ENCODE measurements around the gene IFIT2. TPM values are rescaled to one million over a fixed set of nuclear protein-coding genes. Genes with fewer than 3 reads are reported as not detected.
"Not testable (repeated sequence)": the region's sequence is repeated elsewhere in the genome, so short reads cannot be mapped to it uniquely, and the experiment has no call there.

IFIT2 gene
- total and polyA plus RNA-seq, 2 donors: 3.7 to 18.7 TPM

DNA sequence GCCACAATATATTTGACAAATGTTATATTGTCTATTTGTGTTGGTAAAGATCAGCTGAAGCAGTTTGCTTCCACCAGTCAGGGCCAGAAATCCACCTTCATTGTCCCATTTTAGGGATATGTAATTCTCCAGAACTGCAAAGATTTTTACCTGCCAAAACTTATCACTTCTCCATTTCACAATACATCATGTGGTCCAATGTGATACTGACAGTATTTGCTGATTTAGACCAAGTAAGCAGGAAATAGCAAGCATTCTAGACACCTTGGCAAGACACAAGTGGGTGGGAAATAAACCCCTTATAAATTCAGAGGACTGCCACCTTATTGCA, 31.7 kb upstream of the IFIT2 start:
- Histone ChIP-seq H3K4me3 (ENCODE audit: low read depth, low read length) (no peak overlapping the region), H3K4me1 (ENCODE audit: insufficient read depth) (peaks cover 1% of the 10 kb centered on the region), H3K27ac (ENCODE audit: low read depth) (no peak overlapping the region), H3K36me3 (ENCODE audit: insufficient read depth) (no peaks in the 10 kb centered on the region)
- no peak for DNase-seq (ENCODE audit: extremely low spot score)

DNA sequence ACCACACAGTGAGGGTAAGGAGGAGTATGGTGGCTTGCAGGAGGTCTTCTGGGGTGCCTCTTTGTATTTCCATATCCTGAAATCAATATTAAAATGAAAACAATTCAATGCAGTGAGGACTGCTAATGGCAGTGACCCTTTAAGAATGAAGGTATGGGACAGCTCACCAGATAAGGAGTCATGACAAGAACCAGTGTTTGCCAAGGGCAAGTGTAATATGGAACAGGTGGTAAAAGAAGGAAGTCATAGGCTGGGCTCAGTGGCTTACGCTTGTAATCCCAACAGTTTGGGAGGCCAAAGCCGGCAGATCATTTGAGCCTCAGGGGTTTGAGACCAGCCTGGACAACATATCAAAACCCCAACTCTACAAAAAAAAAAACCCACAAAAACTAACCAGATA, 30.3 kb upstream of the IFIT2 start:
- DNase-seq (ENCODE audit: extremely low spot score): no peak
- H3K27ac ChIP-seq (ENCODE audit: low read depth): no peak overlapping the region
- 93% methylated on average over 2 of the region's 2 CpGs for WGBS
- no peaks in the 10 kb centered on the region for H3K36me3 ChIP-seq (ENCODE audit: insufficient read depth)
- peaks cover 1% of the 10 kb centered on the region for H3K4me1 ChIP-seq (ENCODE audit: insufficient read depth)
- no peak overlapping the region for H3K4me3 ChIP-seq (ENCODE audit: low read depth, low read length)

- no peak for DNase-seq (ENCODE audit: extremely low spot score)
- Histone ChIP-seq H3K36me3 (ENCODE audit: insufficient read depth) (no peaks in the 10 kb centered on the region), H3K4me1 (ENCODE audit: insufficient read depth) (peaks cover 1% of the 10 kb centered on the region), H3K27ac (ENCODE audit: low read depth) (no peak overlapping the region), H3K4me3 (ENCODE audit: low read depth, low read length) (no peak overlapping the region)
- WGBS: 92% methylated on average over 2 of the region's 2 CpGs
Observed at GRCh38 chr10:89273680-89274079, 28.2 kb upstream of the IFIT2 start.

- 11% methylated on average over 3 of the region's 3 CpGs for WGBS
- DNase-seq (ENCODE audit: extremely low spot score): no peak
- no peak overlapping the region for H3K4me3 ChIP-seq (ENCODE audit: low read depth, low read length)
- no peaks in the 10 kb centered on the region for H3K36me3 ChIP-seq (ENCODE audit: insufficient read depth)
- H3K4me1 ChIP-seq (ENCODE audit: insufficient read depth): peaks cover 1% of the 10 kb centered on the region
- no peak overlapping the region for H3K27ac ChIP-seq (ENCODE audit: low read depth)
Observed at GRCh38 chr10:89274928-89275327, 26.9 kb upstream of the IFIT2 start.

- no peak overlapping the region for H3K4me3 ChIP-seq (ENCODE audit: low read depth, low read length)
- no peak overlapping the region for H3K27ac ChIP-seq (ENCODE audit: low read depth)
- no peak for DNase-seq (ENCODE audit: extremely low spot score)
- WGBS: 68% methylated on average over 6 of the region's 6 CpGs
- H3K36me3 ChIP-seq (ENCODE audit: insufficient read depth): no peaks in the 10 kb centered on the region
- H3K4me1 ChIP-seq (ENCODE audit: insufficient read depth): peaks cover 1% of the 10 kb centered on the region
Observed at GRCh38 chr10:89275383-89275782, 26.5 kb upstream of the IFIT2 start.

DNA sequence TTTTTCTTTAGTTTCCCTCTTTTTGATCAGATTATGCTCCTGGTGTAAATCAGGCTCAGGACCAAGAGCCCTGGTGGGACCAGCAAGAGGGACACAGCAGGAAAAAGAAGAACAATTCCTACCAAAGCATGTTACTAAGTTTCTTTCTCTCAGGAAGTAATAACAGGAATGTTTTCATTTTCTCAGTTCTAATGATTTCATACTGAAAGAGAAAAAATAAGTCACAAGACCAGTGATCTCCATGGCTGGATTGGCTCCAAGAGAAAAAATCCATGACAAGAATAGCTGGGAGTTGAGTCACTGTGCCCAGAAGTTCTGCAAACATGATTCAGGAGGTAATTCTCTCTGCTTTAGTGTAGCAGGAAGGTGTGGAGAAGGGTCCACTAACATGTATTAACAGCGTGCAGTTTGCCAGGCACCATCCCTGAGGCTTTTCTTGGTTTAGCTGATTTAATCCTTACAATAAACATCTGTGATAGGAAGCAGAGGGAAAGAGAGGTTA, 23.8 kb upstream of the IFIT2 start:
- peak; percentile 80 for DNase-seq (ENCODE audit: extremely low spot score)
- H3K36me3 ChIP-seq (ENCODE audit: insufficient read depth): no peaks in the 10 kb centered on the region
- H3K4me3 ChIP-seq (ENCODE audit: low read depth, low read length): no peak overlapping the region
- peak overlapping the region; percentile 89 for H3K27ac ChIP-seq (ENCODE audit: low read depth)
- H3K4me1 ChIP-seq (ENCODE audit: insufficient read depth): peaks cover 1% of the 10 kb centered on the region
- WGBS: 12% methylated on average over 1 of the region's 1 CpG

DNA sequence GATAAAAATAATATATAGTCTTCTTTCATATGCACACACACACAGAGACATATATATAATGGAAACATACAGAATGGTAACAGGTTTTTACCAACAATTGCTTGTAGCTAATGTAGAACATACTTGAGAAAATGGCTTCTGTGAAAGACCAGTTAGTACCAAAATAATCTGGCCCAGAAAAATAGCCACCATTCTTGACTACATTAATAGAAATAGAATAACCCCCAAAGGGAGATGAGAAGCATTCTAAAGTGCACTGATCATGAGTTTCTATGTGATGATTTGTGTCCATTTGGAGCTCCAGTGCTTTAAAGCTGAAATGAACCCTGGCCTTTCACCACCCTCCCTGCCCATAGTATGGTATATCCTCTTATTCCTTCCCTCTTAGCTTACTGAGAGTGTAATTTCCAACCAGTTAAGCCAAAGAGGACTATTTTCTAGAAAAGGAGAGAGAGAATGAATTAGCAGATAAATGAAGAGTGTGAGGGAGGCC, 22.9 kb upstream of the IFIT2 start:
- Histone ChIP-seq H3K36me3 (ENCODE audit: insufficient read depth) (no peaks in the 10 kb centered on the region), H3K4me3 (ENCODE audit: low read depth, low read length) (no peak overlapping the region), H3K27ac (ENCODE audit: low read depth) (peak overlapping the region; percentile 52), H3K4me1 (ENCODE audit: insufficient read depth) (peaks cover 1% of the 10 kb centered on the region)
- DNase-seq (ENCODE audit: extremely low spot score): no peak

GRCh38 chr10:89279421-89279869, 22.4 kb upstream of the IFIT2 start:
- 51% methylated on average over 1 of the region's 1 CpG for whole genome bisulfite sequencing
- H3K4me1 ChIP-seq (ENCODE audit: insufficient read depth): peaks cover 1% of the 10 kb centered on the region
- H3K4me3 ChIP-seq (ENCODE audit: low read depth, low read length): no peak overlapping the region
- H3K36me3 ChIP-seq (ENCODE audit: insufficient read depth): no peaks in the 10 kb centered on the region
- no peak overlapping the region for H3K27ac ChIP-seq (ENCODE audit: low read depth)
- no peak for DNase-seq (ENCODE audit: extremely low spot score)

DNA sequence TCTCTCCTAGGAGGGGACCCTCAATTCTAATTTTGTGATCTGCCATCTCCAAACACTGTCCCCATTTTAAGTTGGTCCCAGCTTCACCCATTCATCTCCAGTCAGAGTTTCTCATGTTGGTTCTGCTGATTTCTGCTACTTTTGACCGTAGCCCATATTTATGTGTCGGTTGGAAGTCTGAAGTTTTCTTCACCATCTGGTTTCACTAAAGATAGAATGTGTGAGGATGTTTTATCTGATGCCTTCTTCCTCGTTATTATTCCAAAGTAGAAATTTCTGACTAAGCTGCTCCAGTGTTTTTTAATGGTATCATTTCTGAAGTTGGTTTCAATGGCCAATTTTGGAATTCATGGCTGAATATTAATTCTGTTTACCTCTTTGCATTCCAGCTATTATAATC, 21.3 kb upstream of the IFIT2 start:
- Histone ChIP-seq H3K4me1 (ENCODE audit: insufficient read depth) (no peaks in the 10 kb centered on the region), H3K36me3 (ENCODE audit: insufficient read depth) (no peaks in the 10 kb centered on the region), H3K4me3 (ENCODE audit: low read depth, low read length) (no peak overlapping the region), H3K27ac (ENCODE audit: low read depth) (no peak overlapping the region)
- DNase-seq (ENCODE audit: extremely low spot score): no peak
- 78% methylated on average over 3 of the region's 3 CpGs for WGBS

- Histone ChIP-seq H3K36me3 (ENCODE audit: insufficient read depth) (no peaks in the 10 kb centered on the region), H3K4me3 (ENCODE audit: low read depth, low read length) (no peak overlapping the region), H3K27ac (ENCODE audit: low read depth) (no peak overlapping the region), H3K4me1 (ENCODE audit: insufficient read depth) (no peaks in the 10 kb centered on the region)
- no peak for DNase-seq (ENCODE audit: extremely low spot score)
- 66% methylated on average over 4 of the region's 4 CpGs for WGBS
Observed at GRCh38 chr10:89281606-89282395, 20.0 kb upstream of the IFIT2 start.

DNA sequence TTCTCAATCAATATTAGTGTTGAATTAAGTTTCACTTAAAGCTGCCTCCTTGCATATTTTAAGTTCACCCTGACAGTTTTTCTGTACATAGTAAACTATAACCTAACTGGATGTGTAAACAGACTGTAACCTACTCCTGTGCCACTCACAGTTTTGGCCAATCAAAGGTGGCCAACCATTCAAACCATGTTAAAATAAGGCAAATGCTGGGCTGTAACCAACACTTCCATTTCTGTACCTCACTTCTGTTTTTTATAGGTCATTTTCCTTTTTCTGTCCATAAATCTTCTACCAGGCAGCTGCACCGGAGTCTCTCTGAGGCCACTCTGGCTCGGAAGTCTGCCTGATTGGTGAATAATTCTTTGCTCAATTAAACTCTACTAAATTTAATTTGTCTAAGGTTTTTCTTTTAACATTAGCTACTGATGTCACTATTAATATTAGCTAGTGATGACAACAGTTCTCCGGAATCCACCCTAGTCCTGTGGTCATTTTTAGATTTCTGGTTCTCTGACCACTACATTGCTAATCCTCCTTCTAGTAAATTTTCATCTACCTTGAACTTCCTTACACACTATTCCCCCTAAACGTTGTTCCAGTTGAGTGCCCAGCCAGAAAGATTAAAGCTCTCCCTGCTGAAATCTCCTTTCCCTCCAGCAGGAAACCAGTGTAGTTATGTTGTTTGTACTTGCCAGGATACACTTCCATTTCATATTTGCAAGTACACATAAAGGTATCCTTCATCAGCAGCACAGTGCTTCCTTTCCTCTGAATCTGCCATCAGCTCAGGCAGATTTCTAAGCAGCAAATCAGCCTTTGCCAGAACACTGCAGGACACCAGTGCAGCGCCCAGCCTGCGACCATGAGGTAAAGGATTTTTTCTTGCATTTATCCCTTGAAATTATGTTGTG, 18.6 kb upstream of the IFIT2 start:
- peak overlapping the region; percentile 75 for H3K27ac ChIP-seq (ENCODE audit: low read depth)
- no peak overlapping the region for H3K4me3 ChIP-seq (ENCODE audit: low read depth, low read length)
- H3K4me1 ChIP-seq (ENCODE audit: insufficient read depth): no peaks in the 10 kb centered on the region
- no peak for DNase-seq (ENCODE audit: extremely low spot score)
- no peaks in the 10 kb centered on the region for H3K36me3 ChIP-seq (ENCODE audit: insufficient read depth)
- 20% methylated on average over 6 of the region's 6 CpGs for WGBS

DNA sequence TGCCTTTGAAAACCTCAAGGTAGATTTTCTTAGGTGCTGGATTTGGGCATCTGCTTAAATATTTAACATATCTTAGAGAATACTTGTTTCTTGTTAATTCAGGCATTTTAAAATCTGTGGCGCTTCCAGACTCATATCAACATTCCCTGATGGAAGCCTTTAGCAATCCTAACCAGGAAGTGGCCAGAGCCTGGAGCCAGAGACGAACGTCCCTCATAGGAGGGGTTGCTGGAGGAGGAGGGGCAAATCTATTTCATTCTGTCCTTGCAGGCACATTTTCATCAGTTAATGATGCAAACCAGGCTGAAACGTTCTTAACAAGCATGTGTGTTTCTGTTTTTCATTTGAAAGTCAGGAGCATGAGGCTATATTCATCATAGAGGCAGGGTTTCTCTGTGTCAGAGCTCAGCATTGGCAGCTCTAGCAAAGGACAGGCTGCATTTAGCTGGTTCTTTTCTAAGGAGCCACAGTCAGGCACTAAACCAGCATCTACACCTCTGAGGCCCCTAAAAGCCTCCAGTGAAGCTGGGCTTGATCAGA, 17.8 kb upstream of the IFIT2 start:
- Histone ChIP-seq H3K36me3 (ENCODE audit: insufficient read depth) (no peaks in the 10 kb centered on the region), H3K4me1 (ENCODE audit: insufficient read depth) (no peaks in the 10 kb centered on the region), H3K27ac (ENCODE audit: low read depth) (peak overlapping the region; percentile 75), H3K4me3 (ENCODE audit: low read depth, low read length) (no peak overlapping the region)
- WGBS: 10% methylated on average over 4 of the region's 4 CpGs
- DNase-seq (ENCODE audit: extremely low spot score): no peak

- H3K4me3 ChIP-seq (ENCODE audit: low read depth, low read length); H3K36me3 ChIP-seq (ENCODE audit: insufficient read depth); DNase-seq (ENCODE audit: extremely low spot score); H3K4me1 ChIP-seq (ENCODE audit: insufficient read depth); H3K27ac ChIP-seq (ENCODE audit: low read depth): not testable (repeated sequence)
- WGBS: 82% methylated on average over 6 of the region's 6 CpGs
Observed at GRCh38 chr10:89284711-89285110, 17.1 kb upstream of the IFIT2 start.
